Naive thymus-derived CD4-positive, alpha-beta T cell (primary cell): ENCODE results near the gene GPR146. TPM values are rescaled to one million over a fixed set of nuclear protein-coding genes. Genes with fewer than 3 reads are reported as not detected.

ENCODE experiments used
- ATAC-seq: fragments of 150-1000 bp; cut with Tn5 transposase; 2 replicates; pipeline ENCODE4 v1.10.0; 2021; ENCODE audit warnings: mild to moderate bottlenecking, moderate library complexity
- CTCF ChIA-PET: fragments of 350-600 bp; sonication (Branson Sonifier 250); formaldehyde crosslinking; loops from one replicate; lab custom pipeline; 2021; ENCODE audit warnings: antibody characterized with exemption; lab: Charles Lee
- POLR2A ChIA-PET: fragments of 350-600 bp; sonication (Branson Sonifier 250); formaldehyde crosslinking; loops from one replicate; lab custom pipeline; 2021; ENCODE audit warnings: antibody characterized with exemption, inconsistent platforms; lab: Charles Lee
- DNase-seq, 9 donors: peaks; one replicate each; pipeline versions ENCODE4 v3.0.0 to v3.0.0-alpha.2; 2020 to 2022; ENCODE audit warnings: mixed read lengths in 1 of 9
- H3K27ac ChIP-seq: one replicate; pipeline ENCODE4 v1.7.0; 2013; ENCODE audit warnings: mild to moderate bottlenecking, low read depth, low read length, moderate library complexity
- H3K27me3 ChIP-seq, 2 donors: one replicate each; pipeline ENCODE4 v1.7.0; 2013; ENCODE audit warnings: low read length in 2 of 2, mild to moderate bottlenecking in 2 of 2, moderate library complexity in 2 of 2; ENCODE audit not compliant: control insufficient read depth in 2 of 2, insufficient read depth in 2 of 2
- H3K36me3 ChIP-seq, 3 experiments: 1 replicate in 2 of 3; 2 replicates in 1 of 3; pipeline ENCODE4 v1.7.0; 2013; ENCODE audit warnings: low read length in 3 of 3, mild to moderate bottlenecking in 3 of 3, moderate library complexity in 1 of 3; ENCODE audit not compliant: insufficient read depth in 3 of 3, control insufficient read depth in 2 of 3
- H3K4me1 ChIP-seq, 2 donors: one replicate each; pipeline ENCODE4 v1.7.0; 2013; ENCODE audit warnings: low read length in 2 of 2, mild to moderate bottlenecking in 2 of 2, moderate library complexity in 1 of 2; ENCODE audit not compliant: control insufficient read depth in 2 of 2, insufficient read depth in 2 of 2
- H3K4me3 ChIP-seq: 2 replicates; pipeline ENCODE4 v1.7.0; 2013; ENCODE audit warnings: mild to moderate bottlenecking, low read length
- H3K9me3 ChIP-seq, 3 experiments: 1 replicate in 2 of 3; 2 replicates in 1 of 3; pipeline ENCODE4 v1.7.0; 2013; ENCODE audit warnings: low read length in 3 of 3; ENCODE audit not compliant: control insufficient read depth in 2 of 3
- H3K27ac Mint-ChIP-seq, 9 donors: one replicate each; pipeline ENCODE4 v1.8.0; 2020 to 2022; ENCODE audit warnings: mixed read lengths in 9 of 9, mild to moderate bottlenecking in 8 of 9, moderate library complexity in 5 of 9, inconsistent platforms in 2 of 9
- H3K27me3 Mint-ChIP-seq, 5 donors: one replicate each; pipeline ENCODE4 v1.8.0; 2021 to 2022; ENCODE audit warnings: mixed read lengths in 5 of 5, mild to moderate bottlenecking in 1 of 5
- H3K36me3 Mint-ChIP-seq, 5 donors: one replicate each; pipeline ENCODE4 v1.8.0; 2020 to 2022; ENCODE audit warnings: mixed read lengths in 5 of 5, mild to moderate bottlenecking in 3 of 5, inconsistent platforms in 1 of 5
- H3K4me1 Mint-ChIP-seq, 7 donors: one replicate each; pipeline ENCODE4 v1.8.0; 2020 to 2022; ENCODE audit warnings: mixed read lengths in 7 of 7, mild to moderate bottlenecking in 3 of 7, inconsistent platforms in 1 of 7
- H3K4me3 Mint-ChIP-seq, 10 donors: one replicate each; pipeline ENCODE4 v1.8.0; 2020 to 2022; ENCODE audit warnings: mild to moderate bottlenecking in 10 of 10, mixed read lengths in 10 of 10, moderate library complexity in 6 of 10, inconsistent platforms in 2 of 10
- H3K9me3 Mint-ChIP-seq, 11 donors: one replicate each; pipeline ENCODE4 v1.8.0; 2020 to 2022; ENCODE audit warnings: mixed read lengths in 11 of 11, mild to moderate bottlenecking in 4 of 11, inconsistent platforms in 1 of 11, moderate library complexity in 1 of 11
- intact Hi-C, 2 donors: fragments of 100-400 bp; cut with micrococcal nuclease; formaldehyde crosslinking; loops; one replicate each; pipeline ENCODE4 v1.15.1; 2023
- polyA plus RNA-seq, 2 donors: library from polyadenylated mRNA; unstranded; fragments of 300-500 nt; fragmentation: Illumina TruSeq; gene quantifications; one replicate each; pipeline ENCODE4 v1.2.3, GENCODE V29; 2021
- total RNA-seq, 6 experiments: library from RNA in 5 of 6; stranded (reverse) in 5 of 6; gene quantifications; 1 replicate in 5 of 6; 2 replicates in 1 of 6; pipeline ENCODE4 v1.2.3 and lab custom pipeline; 2021 to 2026

Gene GPR146
- total and polyA plus RNA-seq, 7 experiments from 2014 or later = 10.1 to 26.5 (median 15.9) TPM

DNA sequence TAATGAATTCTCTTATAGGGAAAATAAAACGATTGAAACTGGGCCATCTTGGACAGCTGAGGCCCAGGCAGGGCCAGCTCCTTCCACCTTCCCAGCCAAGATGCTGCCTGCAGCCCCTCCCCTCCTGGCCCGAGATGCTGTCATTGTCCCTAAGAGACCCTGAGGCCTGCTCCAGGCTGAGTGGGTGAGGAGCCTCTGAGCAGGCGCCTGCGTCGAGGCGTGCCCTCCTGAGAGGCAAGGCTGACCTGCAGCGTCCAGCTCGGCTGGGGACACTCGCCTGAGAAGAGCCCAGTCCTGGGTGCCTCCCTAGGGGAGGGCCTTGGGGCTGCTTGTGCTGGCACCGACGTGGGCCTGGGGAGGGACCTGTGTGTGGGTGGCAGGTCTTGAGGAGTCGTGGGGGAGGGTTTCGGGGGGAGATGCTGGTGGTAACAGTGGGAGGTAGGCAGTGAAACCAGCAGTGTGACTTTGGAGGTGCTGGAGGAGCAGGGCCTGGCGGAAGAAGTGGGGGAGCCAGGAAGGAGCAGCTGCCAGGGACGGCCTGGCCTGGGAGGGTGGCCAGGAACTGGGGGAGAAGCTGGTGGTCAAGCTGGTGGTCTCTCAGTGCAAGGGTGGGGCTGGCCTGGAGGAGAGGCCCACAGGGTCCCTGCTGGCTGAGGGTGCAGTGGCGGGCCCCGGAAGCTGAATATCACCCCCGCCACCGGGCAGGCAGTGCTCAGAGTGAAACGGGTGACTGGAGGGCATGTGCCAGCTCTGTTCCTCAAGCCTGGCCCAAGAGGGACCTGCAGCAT is 7.9 kb downstream of the GPR146 start:
- ATAC-seq = no peak
- Mint-ChIP-seq H3K36me3 (no peaks in the 10 kb centered on the region), H3K9me3 (no peaks in the 10 kb centered on the region), H3K27me3 (no peaks in the 10 kb centered on the region), H3K27ac (peak overlapping the region in 2 of 9 donors; percentile 73 to 82), H3K4me3 (peak overlapping the region in 2 of 10 donors; percentile 25 to 64), H3K4me1 (peaks cover 28 to 72% (median 60%) of the 10 kb centered on the region in 7 donors)
- Histone ChIP-seq H3K36me3 (no peaks in the 10 kb centered on the region), H3K27ac (peak overlapping the region; percentile 4), H3K9me3 (no peaks in the 10 kb centered on the region), H3K4me3 (no peak overlapping the region), H3K4me1 (peaks cover 15 to 53% of the 10 kb centered on the region in 2 donors), H3K27me3 (no peaks in the 10 kb centered on the region)
- ChIA-PET CTCF (interaction anchor here (2.5 to 4.8 kb wide), 2 partner anchors 13 to 58 kb away, joined by 15 to 42 read pairs; no protein-coding TSS in a partner anchor), POLR2A (interaction anchor here (1.1 to 1.9 kb wide), 4 partner anchors 9 to 131 kb away, joined by 3 to 5 read pairs (median 4); no protein-coding TSS in a partner anchor)
- DNase-seq = no peak
- intact Hi-C loops = no loop called here

DNA sequence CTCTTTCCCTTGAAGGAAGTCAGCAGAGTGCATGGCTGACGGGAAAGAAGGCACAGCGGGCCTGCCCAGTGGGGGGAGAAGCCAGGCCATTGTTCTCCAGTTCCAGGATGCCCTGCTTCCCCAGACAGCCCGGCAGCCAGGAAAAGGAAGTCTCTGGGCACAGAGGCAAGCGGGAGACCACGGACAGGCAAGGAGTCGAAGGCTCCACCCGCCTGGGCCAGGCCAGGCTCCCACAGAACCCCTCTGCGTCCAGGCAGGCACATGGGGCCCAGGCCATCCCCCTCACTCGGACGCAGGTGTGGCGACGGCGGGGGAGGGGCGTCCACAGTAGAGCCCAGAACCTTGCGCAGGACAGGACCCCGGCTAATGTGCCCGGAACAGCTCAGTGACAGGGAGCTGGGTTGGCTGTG is 8.7 kb downstream of the GPR146 start:
- H3K4me1 ChIP-seq = peaks cover 10 to 45% of the 10 kb centered on the region in 2 donors
- ATAC-seq (no peak), DNase-seq (no peak)
- CTCF ChIA-PET = interaction anchor here (1.9 to 4.8 kb wide), 2 partner anchors 12 to 59 kb away, joined by 10 to 42 read pairs; no protein-coding TSS in a partner anchor
- peaks cover 0 to 5% (median 0%) of the 10 kb centered on the region in 3 experiments for H3K36me3 ChIP-seq
- no peak overlapping the region for H3K27ac ChIP-seq
- H3K27me3 ChIP-seq = no peaks in the 10 kb centered on the region
- H3K9me3 Mint-ChIP-seq = no peaks in the 10 kb centered on the region
- no peaks in the 10 kb centered on the region for H3K36me3 Mint-ChIP-seq
- intact Hi-C loops = no loop called here
- POLR2A ChIA-PET = interaction anchor here (1.1 to 4.1 kb wide), 4 partner anchors 8 to 1476 kb away, joined by 3 to 52 read pairs (median 10); partner anchors contain the start of gene GPR146
- no peak overlapping the region for H3K27ac Mint-ChIP-seq
- H3K4me3 ChIP-seq = no peak overlapping the region
- peak overlapping the region in 1 of 10 donors; percentile 19 for H3K4me3 Mint-ChIP-seq
- no peaks in the 10 kb centered on the region for H3K9me3 ChIP-seq
- H3K27me3 Mint-ChIP-seq = no peaks in the 10 kb centered on the region
- peaks cover 27 to 72% (median 52%) of the 10 kb centered on the region in 7 donors for H3K4me1 Mint-ChIP-seq

DNA sequence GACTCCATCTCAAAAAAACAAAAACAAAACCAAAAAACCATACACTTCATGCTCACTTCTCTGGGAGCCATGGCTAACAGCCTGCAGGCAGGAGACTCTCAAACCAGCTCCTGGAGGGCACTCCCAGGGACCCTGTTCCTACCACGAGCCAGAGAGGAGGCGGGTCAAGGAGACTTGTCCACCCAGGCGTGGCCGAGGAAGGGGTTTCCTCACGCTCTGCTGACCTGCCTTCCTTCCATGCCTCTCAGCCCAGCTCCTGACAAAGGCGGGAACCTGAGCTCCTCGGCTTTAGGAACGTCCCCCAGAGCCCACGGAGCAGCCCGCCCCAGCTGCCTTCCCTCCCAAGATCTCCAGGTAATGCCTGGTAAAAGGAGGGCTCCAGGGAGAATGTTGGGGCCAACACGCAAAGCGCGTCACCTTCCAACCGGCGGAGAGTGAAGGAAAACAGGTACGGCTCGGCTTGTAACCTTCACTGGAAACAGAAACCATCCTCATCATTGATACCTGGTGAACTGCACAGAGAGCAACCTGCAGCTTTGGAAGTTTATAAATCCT is 9.5 kb downstream of the GPR146 start:
- Mint-ChIP-seq H3K27ac (peak overlapping the region in 4 of 9 donors; percentile 48 to 91 (median 86)), H3K9me3 (no peaks in the 10 kb centered on the region), H3K4me1 (peaks cover 22 to 72% (median 48%) of the 10 kb centered on the region in 7 donors), H3K27me3 (no peaks in the 10 kb centered on the region), H3K36me3 (peaks cover 0 to 8% (median 0%) of the 10 kb centered on the region in 5 donors), H3K4me3 (peak overlapping the region in 9 of 10 donors; percentile 45 to 99 (median 90))
- intact Hi-C loops = no loop called here
- CTCF ChIA-PET = interaction anchor here (0.9 to 4.8 kb wide), 4 partner anchors 8 to 60 kb away, joined by 3 to 42 read pairs (median 13); partner anchors contain the start of gene GPR146
- H3K9me3 ChIP-seq = no peaks in the 10 kb centered on the region
- no peak for DNase-seq
- H3K27ac ChIP-seq = no peak overlapping the region
- peaks cover 0 to 11% (median 0%) of the 10 kb centered on the region in 3 experiments for H3K36me3 ChIP-seq
- H3K27me3 ChIP-seq = no peaks in the 10 kb centered on the region
- POLR2A ChIA-PET = interaction anchor here (1.0 to 4.1 kb wide), 5 partner anchors 9 to 1475 kb away, joined by 3 to 52 read pairs (median 4); partner anchors contain the start of gene GPR146
- ATAC-seq = no peak
- no peak overlapping the region for H3K4me3 ChIP-seq
- peaks cover 7 to 36% of the 10 kb centered on the region in 2 donors for H3K4me1 ChIP-seq

GRCh38 chr7:1054438-1054837 is 10.1 kb downstream of the GPR146 start:
- Mint-ChIP-seq H3K36me3 (peaks cover 0 to 9% (median 0%) of the 10 kb centered on the region in 5 donors), H3K9me3 (no peaks in the 10 kb centered on the region), H3K4me3 (peak overlapping the region in 9 of 10 donors; percentile 90 to 99 (median 94)), H3K27me3 (no peaks in the 10 kb centered on the region), H3K4me1 (peaks cover 18 to 68% (median 43%) of the 10 kb centered on the region in 7 donors), H3K27ac (peak overlapping the region; percentile 23 to 93 (median 86))
- CTCF ChIA-PET = interaction anchor here (1.9 to 4.8 kb wide), 3 partner anchors 9 to 60 kb away, joined by 10 to 42 read pairs (median 16); partner anchors contain the start of gene GPR146
- Histone ChIP-seq H3K27ac (peak overlapping the region; percentile 71), H3K4me1 (peaks cover 1 to 31% of the 10 kb centered on the region in 2 donors), H3K27me3 (no peaks in the 10 kb centered on the region), H3K9me3 (no peaks in the 10 kb centered on the region), H3K36me3 (peaks cover 0 to 11% (median 0%) of the 10 kb centered on the region in 3 experiments), H3K4me3 (peak overlapping the region; percentile 68)
- no peak for DNase-seq
- ATAC-seq = no peak
- intact Hi-C loops = no loop called here
- POLR2A ChIA-PET = interaction anchor here (1.0 to 4.1 kb wide), 5 partner anchors 9 to 144 kb away, joined by 3 to 52 read pairs (median 13); partner anchors contain the start of gene GPR146

GRCh38 chr7:1054861-1055450 is 10.6 kb downstream of the GPR146 start:
- H3K27ac ChIP-seq = peak overlapping the region; percentile 71
- Mint-ChIP-seq H3K9me3 (no peaks in the 10 kb centered on the region), H3K36me3 (peaks cover 0 to 9% (median 0%) of the 10 kb centered on the region in 5 donors), H3K4me3 (peak overlapping the region; percentile 86 to 99 (median 93)), H3K27ac (peak overlapping the region; percentile 59 to 93 (median 89)), H3K27me3 (no peaks in the 10 kb centered on the region), H3K4me1 (peaks cover 17 to 63% (median 39%) of the 10 kb centered on the region in 7 donors)
- intact Hi-C loops = loop anchor here in 1 of 2 donors (1.0 kb wide), 2 partner anchors 11 to 27 kb away; partner anchors contain the start of gene GPR146
- peaks cover 0 to 11% (median 0%) of the 10 kb centered on the region in 3 experiments for H3K36me3 ChIP-seq
- ATAC-seq = peak; percentile 76
- no peaks in the 10 kb centered on the region for H3K9me3 ChIP-seq
- H3K27me3 ChIP-seq = no peaks in the 10 kb centered on the region
- DNase-seq = peak; percentile 40 to 78 (median 70)
- CTCF ChIA-PET = interaction anchor here (1.5 to 4.8 kb wide), 4 partner anchors 10 to 61 kb away, joined by 10 to 42 read pairs (median 13); partner anchors contain the start of gene GPR146
- POLR2A ChIA-PET = interaction anchor here (1.0 to 4.1 kb wide), 7 partner anchors 10 to 145 kb away, joined by 3 to 52 read pairs (median 5); partner anchors contain the start of genes COX19 and GPR146
- H3K4me1 ChIP-seq = peaks cover 0 to 26% of the 10 kb centered on the region in 2 donors
- H3K4me3 ChIP-seq = peak overlapping the region; percentile 68
